ENCODE data around the gene PCCB.

- TF ChIP-seq, protein P1, sequence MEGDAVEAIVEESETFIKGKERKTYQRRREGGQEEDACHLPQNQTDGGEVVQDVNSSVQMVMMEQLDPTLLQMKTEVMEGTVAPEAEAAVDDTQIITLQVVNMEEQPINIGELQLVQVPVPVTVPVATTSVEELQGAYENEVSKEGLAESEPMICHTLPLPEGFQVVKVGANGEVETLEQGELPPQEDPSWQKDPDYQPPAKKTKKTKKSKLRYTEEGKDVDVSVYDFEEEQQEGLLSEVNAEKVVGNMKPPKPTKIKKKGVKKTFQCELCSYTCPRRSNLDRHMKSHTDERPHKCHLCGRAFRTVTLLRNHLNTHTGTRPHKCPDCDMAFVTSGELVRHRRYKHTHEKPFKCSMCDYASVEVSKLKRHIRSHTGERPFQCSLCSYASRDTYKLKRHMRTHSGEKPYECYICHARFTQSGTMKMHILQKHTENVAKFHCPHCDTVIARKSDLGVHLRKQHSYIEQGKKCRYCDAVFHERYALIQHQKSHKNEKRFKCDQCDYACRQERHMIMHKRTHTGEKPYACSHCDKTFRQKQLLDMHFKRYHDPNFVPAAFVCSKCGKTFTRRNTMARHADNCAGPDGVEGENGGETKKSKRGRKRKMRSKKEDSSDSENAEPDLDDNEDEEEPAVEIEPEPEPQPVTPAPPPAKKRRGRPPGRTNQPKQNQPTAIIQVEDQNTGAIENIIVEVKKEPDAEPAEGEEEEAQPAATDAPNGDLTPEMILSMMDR (IDR thresholded peaks at IDR 0.05): no peak
- TF ChIP-seq POLR2A (IDR thresholded peaks at IDR 0.05): no peak
Observed at GRCh38 chr3:136277115-136277514, 27.0 kb downstream of the PCCB start.

Measured in right lobe of liver (tissue), 4 donors.